Measurements from ENCODE around the gene KCNJ4.
"Not testable (repeated sequence)": the region's sequence is repeated elsewhere in the genome, so short reads cannot be mapped to it uniquely, and the experiment has no call there.

The KCNJ4 gene

DNA sequence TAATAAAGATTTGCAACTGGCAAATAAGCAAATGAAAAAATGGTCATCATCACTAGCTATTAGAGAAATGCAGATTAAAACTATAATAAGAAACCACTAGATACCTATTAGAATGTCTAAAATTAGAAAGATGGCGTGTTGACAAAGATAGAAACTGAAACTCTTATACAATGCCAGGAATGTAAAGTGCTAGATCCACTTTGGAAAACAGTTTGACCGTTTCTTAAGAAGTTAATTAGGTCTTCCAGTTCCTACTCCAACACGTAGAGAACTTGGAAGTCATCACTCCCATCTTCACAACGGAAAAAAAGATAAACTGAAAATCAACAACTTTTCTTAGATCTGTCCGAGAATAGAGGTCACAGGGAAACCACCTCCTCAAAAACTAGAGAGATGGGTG is 68.1 kb downstream of the KCNJ4 start:
- not testable (repeated sequence) for DNase-seq (ENCODE audit: low read depth in 2 of 2)

- DNase-seq (ENCODE audit: low read depth in 2 of 2) = no peak
These were observed 71.6 kb downstream of the KCNJ4 start for GRCh38 chr22:38383417-38383816.

- not testable (repeated sequence) for DNase-seq (ENCODE audit: low read depth in 2 of 2)
These were observed 73.6 kb downstream of the KCNJ4 start for GRCh38 chr22:38381371-38381770.
